Ovary (tissue), 9 donors: ENCODE measurements around the gene CROCC. TPM values are rescaled to one million over a fixed set of nuclear protein-coding genes. Genes with fewer than 3 reads are reported as not detected.

Source experiments
- DNase-seq, 5 donors: peaks; one replicate each; pipeline ENCODE4 v3.0.0-alpha.2; 2019 to 2020
- H3K27ac ChIP-seq, 2 donors: fragments of 200-600 bp; one replicate each; pipeline versions ENCODE4 v1.5.1 to v1.8.0; 2019 to 2022
- H3K27me3 ChIP-seq: fragments of 200-600 bp; one replicate; pipeline ENCODE4 v1.8.0; 2022
- H3K36me3 ChIP-seq: fragments of 200-600 bp; sonication (generic); one replicate; pipeline ENCODE4 v1.5.1; 2019
- H3K4me1 ChIP-seq: one replicate; pipeline ENCODE4 v1.8.1; 2013; ENCODE audit warnings: mild to moderate bottlenecking, moderate library complexity; ENCODE audit not compliant: insufficient read depth
- H3K4me3 ChIP-seq: fragments of 200-600 bp; sonication (generic); one replicate; pipeline ENCODE4 v1.5.1; 2017
- H3K9me3 ChIP-seq, 2 donors: fragments of 200-600 bp in 1 of 2; sonication (generic) in 1 of 2; one replicate each; pipeline versions ENCODE4 v1.5.1 to v1.8.1; 2013 to 2019; ENCODE audit warnings: mild to moderate bottlenecking in 1 of 2, moderate library complexity in 1 of 2
- CTCF ChIP-seq, 3 donors: fragments of 450-650 bp in 2 of 3; fragments of 200-600 bp in 1 of 3; IDR thresholded peaks; one replicate each; pipeline versions ENCODE4 v1.5.1 to v1.8.0; 2016 to 2022; ENCODE audit warnings: antibody characterized with exemption in 3 of 3, mild to moderate bottlenecking in 1 of 3
- EP300 ChIP-seq: sonication (generic); formaldehyde crosslinking; IDR thresholded peaks from one replicate; pipeline ENCODE4 v1.6.1; 2017; ENCODE audit warnings: antibody characterized with exemption
- POLR2A ChIP-seq: fragments of 450-650 bp; IDR thresholded peaks from one replicate; pipeline ENCODE4 v1.6.1; 2017; ENCODE audit warnings: antibody characterized with exemption, mild to moderate bottlenecking, moderate library complexity
- WGBS, 3 donors: extraction: QIAGEN DNeasy Blood & Tissue Kit in 1 of 3; methylation state at CpG; one replicate each; pipeline versions ENCODE4 v1.1.5 to v1.1.7; 2013 to 2017; 5-methylcytosine and 5-hydroxymethylcytosine counted together
- intact Hi-C, 4 donors: fragments of 100-400 bp; cut with DNase I; formaldehyde crosslinking; loops; one replicate each; pipeline versions ENCODE4 v1.11.0 to v1.15.1; 2022 to 2023
- polyA plus RNA-seq, 2 donors: library from polyadenylated mRNA; stranded (reverse); fragments of 200-250 nt in 1 of 2; fragments of 350-450 nt in 1 of 2; fragmentation: Illumina TruSeq in 1 of 2; extraction: RNeasy Lipid Tissue Mini Kit (QIAGEN cat#74804) in 1 of 2; gene quantifications; one replicate each; pipeline ENCODE4 v1.2.3, GENCODE V29; 2013 to 2014
- total RNA-seq, 7 donors: library from RNA; depleted of rRNA in 2 of 7; stranded (reverse); fragments of >200 nt in 2 of 7; fragmentation: NEBNext Ultra II Directional in 3 of 7; extraction: Animal tissue kit (Norgen Biotek cat#: 25700) in 3 of 7; gene quantifications; one replicate each; pipeline versions ENCODE4 v1.1.0 to v1.2.4, GENCODE V29; 2016 to 2023
- donor health status: DM: no; HTN: no; CAD: no; lungs with moderate emphysema.
- donor health status: DM: no; HTN: no; CAD: no.
- donor health status: Bipolar disorder and iron deficiency.
- donor health status: DM: yes; HTN: yes; CAD: no.
- donor health status: DM: no; HTN: no; CAD: no.
- donor health status: DM: yes; HTN: yes; CAD: no.

CROCC gene
- total and polyA plus RNA-seq, 9 donors = 1.7 to 49.1 (median 33.6) TPM

- Histone ChIP-seq H3K4me1 (no peaks in the 10 kb centered on the region), H3K4me3 (no peak overlapping the region), H3K9me3 (no peaks in the 10 kb centered on the region), H3K36me3 (no peaks in the 10 kb centered on the region), H3K27me3 (no peaks in the 10 kb centered on the region), H3K27ac (no peak overlapping the region)
- intact Hi-C loops = no loop called here
- DNase-seq = no peak
- 81 to 87% (median 84%) methylated on average over 23 of the region's 23 CpGs for WGBS, 3 donors
- TF ChIP-seq EP300 (no peak), POLR2A (no peak)
These were observed 2.6 kb downstream of the CROCC start for GRCh38 chr1:16924216-16924918.

DNA sequence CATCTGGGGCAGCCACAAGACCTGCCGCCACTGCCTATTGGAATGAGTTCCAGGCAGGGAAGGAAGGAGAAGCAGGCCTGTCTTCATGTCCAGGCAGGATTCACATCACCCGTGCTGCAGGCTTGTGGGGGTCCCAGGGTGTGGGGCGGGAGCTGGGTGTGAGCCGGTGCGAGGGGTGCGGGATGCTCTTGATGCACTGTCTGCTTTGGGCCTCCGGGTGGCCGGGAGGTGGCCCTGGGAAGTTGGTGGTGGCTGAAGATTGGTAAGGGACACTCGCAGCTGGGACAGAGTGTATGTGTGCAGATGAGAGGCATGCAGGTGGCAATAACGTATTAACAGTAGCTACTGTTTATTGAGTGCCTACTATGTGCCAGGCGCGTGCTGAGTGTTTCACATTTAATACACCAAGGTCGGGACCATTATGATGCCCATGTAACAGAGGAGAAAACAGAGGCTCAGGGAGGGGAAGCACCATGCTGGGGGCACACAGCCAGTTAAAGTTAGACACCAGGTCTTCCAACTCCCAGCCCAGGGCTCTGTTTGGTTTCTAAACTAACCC is 3.3 kb downstream of the CROCC start:
- intact Hi-C loops = no loop called here

DNA sequence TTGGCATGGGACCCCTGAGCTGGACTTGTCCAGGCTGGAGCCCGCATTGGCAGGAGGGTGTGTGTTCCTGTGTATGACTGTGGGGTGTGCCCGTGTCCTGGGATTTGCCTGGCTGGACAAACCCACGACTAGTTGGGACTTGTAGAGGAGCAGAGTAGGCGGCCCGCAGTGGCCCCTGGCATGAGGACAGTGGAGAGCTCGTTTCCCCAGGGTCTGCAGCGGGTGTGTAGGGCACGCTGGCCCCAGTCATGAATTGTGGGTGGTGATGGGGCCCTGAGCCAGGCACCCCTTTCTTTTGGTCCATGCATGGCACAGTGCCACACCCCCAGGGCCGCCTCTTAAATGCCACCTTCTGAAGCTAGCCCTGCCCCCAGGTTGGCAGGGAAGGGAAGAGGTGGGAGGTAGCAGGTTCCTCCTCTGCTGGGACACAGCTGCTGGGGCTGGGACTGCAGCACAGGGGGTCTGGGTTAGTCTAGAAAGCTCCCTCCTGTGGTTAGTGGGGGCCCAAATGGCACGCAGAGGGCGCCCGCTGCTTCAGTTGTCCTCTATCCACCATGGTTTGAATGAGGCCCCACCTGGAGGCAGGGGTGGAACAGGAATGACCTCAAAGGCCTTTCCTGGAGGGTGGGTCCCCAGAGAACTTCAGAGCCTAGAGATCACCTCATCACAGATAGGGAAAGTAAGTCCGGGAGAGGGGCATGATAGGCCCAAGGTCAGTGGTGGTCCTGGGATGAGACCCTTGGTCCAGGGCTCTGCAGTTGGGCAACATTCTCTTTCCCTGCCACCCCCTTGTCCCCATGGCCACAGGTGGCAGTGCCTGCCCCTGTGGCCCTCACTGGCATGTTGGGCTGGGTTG is 4.1 kb downstream of the CROCC start:
- 87 to 93% (median 89%) methylated on average over 13 of the region's 13 CpGs for WGBS, 3 donors
- TF ChIP-seq POLR2A (no peak), EP300 (no peak), CTCF (IDR thresholded peaks at IDR 0.05) (no peak)
- no peak for DNase-seq
- intact Hi-C loops = no loop called here
- Histone ChIP-seq H3K4me3 (no peak overlapping the region), H3K36me3 (no peaks in the 10 kb centered on the region), H3K27ac (no peak overlapping the region), H3K9me3 (no peaks in the 10 kb centered on the region), H3K27me3 (no peaks in the 10 kb centered on the region), H3K4me1 (no peaks in the 10 kb centered on the region)

More for the DNA sequence above, 3.3 kb downstream of the CROCC start:
- WGBS, 3 donors = 87 to 91% (median 90%) methylated on average over 13 of the region's 13 CpGs
- Histone ChIP-seq H3K4me3 (no peak overlapping the region), H3K36me3 (no peaks in the 10 kb centered on the region), H3K9me3 (no peaks in the 10 kb centered on the region), H3K4me1 (no peaks in the 10 kb centered on the region), H3K27ac (no peak overlapping the region), H3K27me3 (no peaks in the 10 kb centered on the region)
- no peak for TF ChIP-seq POLR2A
- TF ChIP-seq CTCF (IDR thresholded peaks at IDR 0.05) = no peak
- no peak for DNase-seq

DNA sequence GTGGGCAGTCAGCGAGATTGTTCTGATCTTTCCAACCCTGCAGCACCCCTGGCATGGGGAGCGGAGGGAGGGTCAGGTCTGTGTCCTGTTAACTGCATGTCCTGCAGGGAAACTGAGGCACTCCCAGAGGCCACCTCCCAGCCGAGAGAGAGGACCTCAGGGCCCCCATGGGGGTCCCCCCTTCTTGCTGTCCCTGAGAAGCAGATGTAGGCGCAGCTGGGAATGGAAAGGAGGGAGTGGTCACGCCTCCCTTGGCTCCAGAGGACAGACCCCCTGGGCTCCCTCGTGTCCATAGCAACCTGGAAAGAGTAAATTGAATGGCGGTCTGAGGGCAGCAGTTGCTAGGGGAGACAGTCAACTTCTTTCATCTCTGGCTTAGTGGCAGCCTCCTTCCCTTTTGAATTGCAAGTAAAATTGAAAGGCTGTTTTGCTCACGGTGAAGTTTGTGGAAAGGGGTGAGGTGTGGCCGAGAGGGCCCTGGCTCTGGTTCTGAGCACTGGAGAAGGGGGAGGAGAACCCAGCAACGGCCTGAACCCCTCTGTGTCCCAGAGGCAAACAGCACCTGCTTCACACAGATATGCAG is 4.9 kb downstream of the CROCC start:
- intact Hi-C loops = no loop called here

More for the DNA sequence above, 4.9 kb downstream of the CROCC start:
- H3K27ac ChIP-seq = no peak overlapping the region
- DNase-seq = no peak
- WGBS, 3 donors = 62 to 70% (median 65%) methylated on average over 10 of the region's 10 CpGs
- TF ChIP-seq EP300 (no peak), POLR2A (no peak), CTCF (IDR thresholded peaks at IDR 0.05) (no peak)
- no peaks in the 10 kb centered on the region for H3K27me3 ChIP-seq
- no peaks in the 10 kb centered on the region for H3K4me1 ChIP-seq
- no peaks in the 10 kb centered on the region for H3K36me3 ChIP-seq
- H3K9me3 ChIP-seq = no peaks in the 10 kb centered on the region
- no peak overlapping the region for H3K4me3 ChIP-seq
